ENCODE results near the gene SLC38A11. TPM values are rescaled to one million over a fixed set of nuclear protein-coding genes. Genes with fewer than 3 reads are reported as not detected.

Gene SLC38A11
- polyA plus RNA-seq, 3 donors: 0.07 TPM; not detected in 2

GRCh38 chr2:164976301-164976700, 21.0 kb upstream of the SLC38A11 start:
- Mint-ChIP-seq H3K9me3 (peaks cover 0 to 2% (median 0%) of the 10 kb centered on the region in 7 donors), H3K36me3 (no peaks in the 10 kb centered on the region), H3K4me3 (no peak overlapping the region), H3K27ac (no peak overlapping the region), H3K4me1 (peaks cover 21% of the 10 kb centered on the region), H3K27me3 (ENCODE audit: low read depth in 3 of 3) (peaks cover 0 to 1% (median 0%) of the 10 kb centered on the region in 3 donors)
- no CpG with 5 or more reads among the region's 3 CpGs for WGBS (ENCODE audit: insufficient coverage)
- no peaks in the 10 kb centered on the region for H3K27me3 ChIP-seq (ENCODE audit: control insufficient read depth in 2 of 2, insufficient read depth in 2 of 2, low read length in 2 of 2)
- intact Hi-C loops (cut with micrococcal nuclease): no loop called here
- no peak overlapping the region for H3K9ac ChIP-seq (ENCODE audit: insufficient read depth, low read length, poor library complexity, severe bottlenecking)
- no peaks in the 10 kb centered on the region for H4K20me1 ChIP-seq (ENCODE audit: insufficient read depth, low read length)
- DNase-seq: no peak
- no peak overlapping the region for H2AFZ ChIP-seq (ENCODE audit: insufficient read depth, low read depth, low read length, poor library complexity, severe bottlenecking)
- H3K4me1 ChIP-seq (ENCODE audit: control insufficient read depth in 1 of 2, insufficient read depth in 2 of 2, low read length in 2 of 2): peaks cover 5 to 24% of the 10 kb centered on the region in 2 donors
- H3K4me2 ChIP-seq (replicated peaks; ENCODE audit: extremely low read depth, low read length, poor library complexity, severe bottlenecking): no peak overlapping the region
- TF ChIP-seq CTCF (IDR thresholded peaks at IDR 0.05): no peak
- H3K9me3 ChIP-seq (replicated peaks in 1 of 2; ENCODE audit: control insufficient read depth in 1 of 2, insufficient read depth in 1 of 2, low read length in 2 of 2): no peaks in the 10 kb centered on the region
- no peak overlapping the region for H3K4me3 ChIP-seq (replicated peaks in 1 of 3; ENCODE audit: low read depth in 2 of 3, low read length in 3 of 3)
- H3K27ac ChIP-seq (ENCODE audit: low read depth in 1 of 2, low read length in 2 of 2): no peak overlapping the region
- H3K36me3 ChIP-seq (replicated peaks in 1 of 2; ENCODE audit: control insufficient read depth in 1 of 2, insufficient read depth in 2 of 2, low read length in 2 of 2): no peaks in the 10 kb centered on the region
- no peaks in the 10 kb centered on the region for H3K79me2 ChIP-seq (ENCODE audit: insufficient read depth, low read length)

- Histone ChIP-seq H3K27ac (ENCODE audit: low read depth in 1 of 2, low read length in 2 of 2) (no peak overlapping the region), H4K20me1 (ENCODE audit: insufficient read depth, low read length) (no peaks in the 10 kb centered on the region), H3K4me3 (replicated peaks in 1 of 3; ENCODE audit: low read depth in 2 of 3, low read length in 3 of 3) (no peak overlapping the region), H3K36me3 (replicated peaks in 1 of 2; ENCODE audit: control insufficient read depth in 1 of 2, insufficient read depth in 2 of 2, low read length in 2 of 2) (no peaks in the 10 kb centered on the region), H3K4me2 (replicated peaks; ENCODE audit: extremely low read depth, low read length, poor library complexity, severe bottlenecking) (no peak overlapping the region), H3K4me1 (ENCODE audit: control insufficient read depth in 1 of 2, insufficient read depth in 2 of 2, low read length in 2 of 2) (peaks cover 5 to 23% of the 10 kb centered on the region in 2 donors), H3K9me3 (replicated peaks in 1 of 2; ENCODE audit: control insufficient read depth in 1 of 2, insufficient read depth in 1 of 2, low read length in 2 of 2) (no peaks in the 10 kb centered on the region), H3K79me2 (ENCODE audit: insufficient read depth, low read length) (no peaks in the 10 kb centered on the region), H3K9ac (ENCODE audit: insufficient read depth, low read length, poor library complexity, severe bottlenecking) (no peak overlapping the region), H2AFZ (ENCODE audit: insufficient read depth, low read depth, low read length, poor library complexity, severe bottlenecking) (no peak overlapping the region), H3K27me3 (ENCODE audit: control insufficient read depth in 2 of 2, insufficient read depth in 2 of 2, low read length in 2 of 2) (no peaks in the 10 kb centered on the region)
- Mint-ChIP-seq H3K9me3 (peaks cover 0 to 2% (median 0%) of the 10 kb centered on the region in 7 donors), H3K27ac (no peak overlapping the region), H3K4me1 (peaks cover 18% of the 10 kb centered on the region), H3K27me3 (ENCODE audit: low read depth in 3 of 3) (peaks cover 0 to 1% (median 0%) of the 10 kb centered on the region in 3 donors), H3K4me3 (no peak overlapping the region), H3K36me3 (no peaks in the 10 kb centered on the region)
- no CpG with 5 or more reads among the region's 1 CpG for WGBS (ENCODE audit: insufficient coverage)
- DNase-seq: peak in 2 of 3 donors; percentile 11 to 26
- intact Hi-C loops (cut with micrococcal nuclease): no loop called here
- TF ChIP-seq CTCF (IDR thresholded peaks at IDR 0.05): no peak
These were observed 20.6 kb upstream of the SLC38A11 start for GRCh38 chr2:164975891-164976290.
